SU-DHL-6 (cell line): Measurements from ENCODE around the gene APOE.
A peak's percentile ranks its signal among the peaks of the same experiment; 100 is the strongest.

Experiments
- H2AFZ ChIP-seq: fragments of 200-600 bp; sonication (generic); 2 replicates; pipeline ENCODE4 v1.6.1; 2014; ENCODE audit warnings: low read depth, mild to moderate bottlenecking, moderate library complexity, mixed read lengths, antibody characterized with exemption, low read length; ENCODE audit not compliant: severe bottlenecking
- H3F3A ChIP-seq: fragments of 200-600 bp; shearing (Covaris generic); 2 replicates; pipeline ENCODE4 v1.6.0; 2016; ENCODE audit warnings: antibody characterized with exemption, mild to moderate bottlenecking; ENCODE audit not compliant: insufficient read depth
- H3K27ac ChIP-seq: fragments of 200-600 bp; sonication (generic); 2 replicates; pipeline ENCODE4 v1.5.1; 2016; ENCODE audit warnings: low read depth, mild to moderate bottlenecking, low read length, moderate library complexity, mixed read lengths
- H3K27me3 ChIP-seq: fragments of 200-600 bp; sonication (generic), shearing (Covaris generic); 2 replicates; pipeline ENCODE4 v1.6.0; 2014; ENCODE audit warnings: mild to moderate bottlenecking, low read length
- H3K36me3 ChIP-seq: fragments of 200-600 bp; sonication (generic); 2 replicates; pipeline ENCODE4 v1.6.1; 2014; ENCODE audit warnings: mild to moderate bottlenecking, low read length, mixed read lengths
- H3K4me2 ChIP-seq: fragments of 300-600, 200-600 bp; shearing (Covaris generic), sonication (generic); 2 replicates; pipeline ENCODE4 v1.6.0; 2014; ENCODE audit warnings: low read length, low read depth, mild to moderate bottlenecking; ENCODE audit not compliant: poor library complexity, severe bottlenecking
- H3K4me3 ChIP-seq: fragments of 200-600 bp; sonication (generic); 2 replicates; pipeline ENCODE4 v1.5.1; 2014; ENCODE audit warnings: antibody characterized with exemption, low read length, mild to moderate bottlenecking, mixed read lengths; ENCODE audit not compliant: insufficient read depth, poor library complexity, severe bottlenecking
- H3K79me2 ChIP-seq: fragments of 200-600 bp; sonication (generic); 2 replicates; pipeline ENCODE4 v1.6.1; 2014; ENCODE audit warnings: mild to moderate bottlenecking, low read length, moderate library complexity; ENCODE audit not compliant: insufficient read depth
- H3K9ac ChIP-seq: fragments of 200-600 bp; sonication (generic); 2 replicates; pipeline ENCODE4 v1.7.0; 2014; ENCODE audit warnings: mild to moderate bottlenecking, low read length
- H3K9me2 ChIP-seq: fragments of 200-600 bp; sonication (generic); replicated peaks from 2 replicates; pipeline ENCODE4 v1.6.1; 2014; ENCODE audit warnings: low read length; ENCODE audit not compliant: insufficient read depth
- H3K9me3 ChIP-seq: fragments of 200-600 bp; sonication (generic); 2 replicates; pipeline ENCODE4 v1.6.1; 2014; ENCODE audit warnings: low read length, mixed read lengths; ENCODE audit not compliant: insufficient read depth
- H4K20me1 ChIP-seq: fragments of 200-600 bp; sonication (generic); 2 replicates; pipeline ENCODE4 v1.6.1; 2014; ENCODE audit warnings: low read depth, mild to moderate bottlenecking, antibody characterized with exemption, low read length, moderate library complexity, mixed read lengths
- CTCF ChIP-seq: fragments of 200-600 bp; sonication (generic); IDR thresholded peaks from one replicate; pipeline ENCODE4 v1.5.1; 2017; ENCODE audit warnings: antibody characterized with exemption, mild to moderate bottlenecking, low read length, moderate library complexity; ENCODE audit not compliant: insufficient read depth, poor library complexity, severe bottlenecking
- EZH2phosphoT487 ChIP-seq: fragments of 200-600 bp; sonication (generic), shearing (Covaris generic); conservative IDR thresholded peaks from 2 replicates; pipeline ENCODE4 v1.6.1; 2018; ENCODE audit warnings: mild to moderate bottlenecking, antibody characterized with exemption, low read length, moderate library complexity, mixed read lengths

Gene APOE

GRCh38 chr19:44890366-44891015 is 15.1 kb upstream of the APOE start:
- Histone ChIP-seq H3K9me2 (no peaks in the 10 kb centered on the region), H2AFZ (peak overlapping the region; percentile 86), H3K4me2 (peak overlapping the region; percentile 89), H3F3A (peaks cover 6% of the 10 kb centered on the region), H4K20me1 (no peaks in the 10 kb centered on the region; the same call in 1 of the 2 replicates), H3K9ac (peak overlapping the region; percentile 42), H3K27ac (peak overlapping the region; percentile 82), H3K27me3 (no peaks in the 10 kb centered on the region), H3K79me2 (peaks cover 24% of the 10 kb centered on the region), H3K36me3 (no peaks in the 10 kb centered on the region), H3K9me3 (no peaks in the 10 kb centered on the region; the same call in 1 of the 2 replicates), H3K4me3 (peak overlapping the region; percentile 59)
- TF ChIP-seq CTCF = no peak
- TF ChIP-seq EZH2phosphoT487 = no peak

GRCh38 chr19:44891016-44891882 is 14.3 kb upstream of the APOE start, which contains the start of gene TOMM40:
Gene TOMM40 (plus strand): TSS chr19:44891254. CDS start chr19:44891416, 162 bp downstream.
- peak within 1 kb of the TSS; percentile 86 for H2AFZ ChIP-seq
- no peaks in the 10 kb centered on the region for H3K27me3 ChIP-seq
- no peaks in the 10 kb centered on the region for H3K36me3 ChIP-seq
- H3K9me3 ChIP-seq = no peaks in the 10 kb centered on the region; the same call in 1 of the 2 replicates
- peak within 1 kb of the TSS; percentile 89 for H3K4me2 ChIP-seq
- TF ChIP-seq EZH2phosphoT487 = no peak
- no peak for TF ChIP-seq CTCF
- H3K9me2 ChIP-seq = no peaks in the 10 kb centered on the region
- peak within 1 kb of the TSS; percentile 91 for H3K9ac ChIP-seq
- H3F3A ChIP-seq = peaks cover 6% of the 10 kb centered on the region
- peak within 1 kb of the TSS; percentile 65 for H3K4me3 ChIP-seq
- peak within 1 kb of the TSS; percentile 82 for H3K27ac ChIP-seq
- peaks cover 24% of the 10 kb centered on the region for H3K79me2 ChIP-seq
- H4K20me1 ChIP-seq = no peaks in the 10 kb centered on the region; the same call in 1 of the 2 replicates

GRCh38 chr19:44892932-44893331 is 12.7 kb upstream of the APOE start:
- H3K9ac ChIP-seq = no peak overlapping the region
- H3K4me3 ChIP-seq = no peak overlapping the region

More at GRCh38 chr19:44892932-44893331, 12.7 kb upstream of the APOE start:
- no peaks in the 10 kb centered on the region for H3K27me3 ChIP-seq
- no peaks in the 10 kb centered on the region for H3K36me3 ChIP-seq
- no peak overlapping the region for H3K27ac ChIP-seq
- peaks cover 6% of the 10 kb centered on the region for H3F3A ChIP-seq
- H3K9me2 ChIP-seq = no peaks in the 10 kb centered on the region
- H3K9me3 ChIP-seq = no peaks in the 10 kb centered on the region; the same call in 1 of the 2 replicates
- no peak overlapping the region for H2AFZ ChIP-seq
- no peaks in the 10 kb centered on the region; the same call in 1 of the 2 replicates for H4K20me1 ChIP-seq
- H3K79me2 ChIP-seq = peaks cover 24% of the 10 kb centered on the region
- H3K4me2 ChIP-seq = no peak overlapping the region
- TF ChIP-seq EZH2phosphoT487 = no peak
- no peak for TF ChIP-seq CTCF
